Activated CD4-positive, alpha-beta T cell treated with anti-CD3 and anti-CD28 coated beads for 24 hours (primary cell): ENCODE measurements around the gene COL17A1.

ENCODE experiments used
- DNase-seq, 2 donors: peaks; one replicate each; pipeline ENCODE4 v3.0.0-alpha.2; 2020; ENCODE audit warnings: low read depth in 2 of 2

The COL17A1 gene

GRCh38 chr10:104053201-104053600, 32.5 kb downstream of the COL17A1 start:
- no peak for DNase-seq

GRCh38 chr10:104052431-104052830, 33.2 kb downstream of the COL17A1 start:
- DNase-seq: no peak

GRCh38 chr10:104049504-104050250, 36.0 kb downstream of the COL17A1 start:
- DNase-seq: no peak

GRCh38 chr10:104046651-104047050, 39.0 kb downstream of the COL17A1 start:
- no peak for DNase-seq

- no peak for DNase-seq
Observed at GRCh38 chr10:104045151-104046089, 40.3 kb downstream of the COL17A1 start.

- DNase-seq: no peak
Observed at GRCh38 chr10:104043854-104044253, 41.8 kb downstream of the COL17A1 start.

GRCh38 chr10:104043185-104043830, 42.4 kb downstream of the COL17A1 start:
- no peak for DNase-seq

GRCh38 chr10:104041891-104042535, 43.7 kb downstream of the COL17A1 start:
- no peak for DNase-seq

- DNase-seq: no peak
Observed at GRCh38 chr10:104040862-104041789, 44.6 kb downstream of the COL17A1 start.

GRCh38 chr10:104040382-104040781, 45.3 kb downstream of the COL17A1 start:
- DNase-seq: no peak

GRCh38 chr10:104038958-104039752, 46.5 kb downstream of the COL17A1 start:
- DNase-seq: no peak

- no peak for DNase-seq
Observed at GRCh38 chr10:104038537-104038936, 47.1 kb downstream of the COL17A1 start.

- DNase-seq: no peak
Observed at GRCh38 chr10:104037261-104037951, 48.3 kb downstream of the COL17A1 start.

- no peak for DNase-seq
Observed at GRCh38 chr10:104036518-104037260, 49.0 kb downstream of the COL17A1 start.

- no peak for DNase-seq
Observed at GRCh38 chr10:104036069-104036384, 49.7 kb downstream of the COL17A1 start.

- DNase-seq: no peak
Observed at GRCh38 chr10:104035194-104036068, 50.2 kb downstream of the COL17A1 start.

- DNase-seq: no peak
Observed at GRCh38 chr10:104034401-104035193, 51.1 kb downstream of the COL17A1 start.
